WTC11 (cell line): ENCODE results near the gene ASIC2. TPM values are rescaled to one million over a fixed set of nuclear protein-coding genes. Genes with fewer than 3 reads are reported as not detected.

Experiments
- ATAC-seq: fragments of 200-7000 bp; cut with Tn5 transposase; 2 replicates; pipeline ENCODE4 v1.10.0; 2021; ENCODE audit warnings: mild to moderate bottlenecking, moderate library complexity
- CTCF ChIA-PET: fragments of 300-600 bp; sonication (Branson Sonifier 250); formaldehyde crosslinking; loops from one replicate; lab custom pipeline; 2021; ENCODE audit warnings: antibody characterized with exemption; lab: Charles Lee
- POLR2A ChIA-PET: fragments of 350-600 bp; sonication (Branson Sonifier 250); formaldehyde crosslinking; loops from one replicate; lab custom pipeline; 2021; ENCODE audit warnings: antibody characterized with exemption; lab: Charles Lee
- DNase-seq: peaks from one replicate; pipeline ENCODE4 v3.0.0; 2021; ENCODE audit warnings: low spot score
- H3K27ac Mint-ChIP-seq: 2 replicates; pipeline ENCODE4 v1.8.0; 2021; ENCODE audit warnings: mixed read lengths
- H3K27me3 Mint-ChIP-seq: 2 replicates; pipeline ENCODE4 v1.8.0; 2021; ENCODE audit warnings: low read depth, mild to moderate bottlenecking, moderate library complexity, mixed read lengths
- H3K36me3 Mint-ChIP-seq: 2 replicates; pipeline ENCODE4 v1.8.0; 2021; ENCODE audit warnings: mixed read lengths
- H3K4me1 Mint-ChIP-seq: 2 replicates; pipeline ENCODE4 v1.8.0; 2022; ENCODE audit warnings: mixed read lengths
- H3K4me3 Mint-ChIP-seq: 2 replicates; pipeline ENCODE4 v1.8.0; 2021; ENCODE audit warnings: mild to moderate bottlenecking, moderate library complexity, mixed read lengths
- H3K9me3 Mint-ChIP-seq: 2 replicates; pipeline ENCODE4 v1.8.0; 2021; ENCODE audit warnings: mixed read lengths
- AFF4 ChIP-seq: sonication (generic); formaldehyde crosslinking; IDR thresholded peaks from 2 replicates; pipeline ENCODE4 v1.8.1; 2023; ENCODE audit warnings: mild to moderate bottlenecking, missing genetic modification reagents, borderline replicate concordance
- AR ChIP-seq: fragments of 250-450 bp; sonication (Bioruptor Pico); IDR thresholded peaks from 2 replicates; pipeline ENCODE4 v1.9.0; 2021; ENCODE audit warnings: mild to moderate bottlenecking
- ATF1 ChIP-seq: sonication (generic); formaldehyde crosslinking; IDR thresholded peaks from 2 replicates; pipeline ENCODE4 v1.8.1; 2023; ENCODE audit warnings: mild to moderate bottlenecking, moderate library complexity, missing genetic modification reagents
- ATF3 ChIP-seq: sonication (generic); formaldehyde crosslinking; conservative IDR thresholded peaks from 2 replicates; pipeline ENCODE4 v1.8.1; 2022; ENCODE audit warnings: mild to moderate bottlenecking, missing genetic modification reagents
- ESRRA ChIP-seq: sonication (generic); formaldehyde crosslinking; IDR thresholded peaks from 2 replicates; pipeline ENCODE4 v1.8.1; 2022; ENCODE audit warnings: mild to moderate bottlenecking, missing genetic modification reagents, borderline replicate concordance
- ETV6 ChIP-seq: sonication (generic); formaldehyde crosslinking; IDR thresholded peaks from 2 replicates; pipeline ENCODE4 v1.8.1; 2022; ENCODE audit warnings: mild to moderate bottlenecking, missing genetic modification reagents
- FOXP4 ChIP-seq: sonication (generic); formaldehyde crosslinking; IDR thresholded peaks from 2 replicates; pipeline ENCODE4 v1.8.0; 2022; ENCODE audit warnings: mild to moderate bottlenecking, missing genetic modification reagents
- GRHL2 ChIP-seq: fragments of 250-450 bp; sonication (Bioruptor Pico); IDR thresholded peaks from 2 replicates; pipeline ENCODE4 v1.8.0; 2022; ENCODE audit warnings: mild to moderate bottlenecking, moderate library complexity; ENCODE audit not compliant: insufficient replicate concordance, severe bottlenecking
- JAZF1 ChIP-seq: fragments of 250-450 bp; sonication (Bioruptor Pico); IDR thresholded peaks from 2 replicates; pipeline ENCODE4 v1.9.0; 2021; ENCODE audit warnings: moderate library complexity, mild to moderate bottlenecking, inconsistent platforms
- KAT7 ChIP-seq: sonication (generic); formaldehyde crosslinking; IDR thresholded peaks from 2 replicates; pipeline ENCODE4 v1.8.1; 2023; ENCODE audit warnings: missing genetic modification reagents, mild to moderate bottlenecking, borderline replicate concordance
- MAX ChIP-seq: sonication (generic); formaldehyde crosslinking; IDR thresholded peaks from 2 replicates; pipeline ENCODE4 v1.8.0; 2022; ENCODE audit warnings: mild to moderate bottlenecking, missing genetic modification reagents
- NFYB ChIP-seq: sonication (generic); formaldehyde crosslinking; conservative IDR thresholded peaks from 2 replicates; pipeline ENCODE4 v1.8.0; 2022; ENCODE audit warnings: low read depth, missing genetic modification reagents
- NR1H2 ChIP-seq: sonication (generic); formaldehyde crosslinking; IDR thresholded peaks from 2 replicates; pipeline ENCODE4 v1.9.0; 2021; ENCODE audit warnings: mild to moderate bottlenecking, moderate library complexity, missing genetic modification reagents
- TEAD1 ChIP-seq: sonication (generic); formaldehyde crosslinking; IDR thresholded peaks from 2 replicates; pipeline ENCODE4 v1.8.0; 2022; ENCODE audit warnings: mild to moderate bottlenecking, missing genetic modification reagents
- USF2 ChIP-seq: sonication (generic); formaldehyde crosslinking; IDR thresholded peaks from 2 replicates; pipeline ENCODE4 v1.8.1; 2023; ENCODE audit warnings: mild to moderate bottlenecking, missing genetic modification reagents, moderate library complexity
- ZNF121 ChIP-seq: sonication (generic); formaldehyde crosslinking; IDR thresholded peaks from 2 replicates; pipeline ENCODE4 v1.8.0; 2023; ENCODE audit warnings: missing genetic modification reagents
- ZNF219 ChIP-seq: sonication (generic); formaldehyde crosslinking; IDR thresholded peaks from 2 replicates; pipeline ENCODE4 v1.8.0; 2023; ENCODE audit warnings: missing genetic modification reagents, mild to moderate bottlenecking, borderline replicate concordance
- ZNF532 ChIP-seq: fragments of 250-450 bp; sonication (Bioruptor Pico); IDR thresholded peaks from 2 replicates; pipeline ENCODE4 v1.9.0; 2021; ENCODE audit warnings: mild to moderate bottlenecking, borderline replicate concordance
- total RNA-seq: library from RNA; stranded (reverse); gene quantifications from 3 replicates; pipeline ENCODE4 v1.2.3, GENCODE V29; 2021

Gene ASIC2
- total RNA-seq, 1 experiment from 2014 or later = 2.7 TPM

- no peak for TF ChIP-seq AFF4
- TF ChIP-seq, all 79 proteins: peak for 0
Measured at GRCh38 chr17:33126086-33126485, 167.0 kb downstream of the ASIC2 start (continued).

GRCh38 chr17:33125552-33125950 lies 167.5 kb downstream of the ASIC2 start:
- Mint-ChIP-seq H3K4me3 (no peak overlapping the region), H3K4me1 (peaks cover 2% of the 10 kb centered on the region), H3K27me3 (peaks cover 5% of the 10 kb centered on the region), H3K9me3 (no peaks in the 10 kb centered on the region), H3K27ac (no peak overlapping the region), H3K36me3 (no peaks in the 10 kb centered on the region)
- CTCF ChIA-PET = no interaction called here
- POLR2A ChIA-PET = interaction anchor here (0.6 kb wide), 1 partner anchor 573 kb away, joined by 3 read pairs; no protein-coding TSS in a partner anchor
- ATAC-seq (no peak), DNase-seq (no peak)
- TF ChIP-seq NR1H2 (CRISPR knock-in tag) (no peak), MAX (CRISPR knock-in tag) (no peak), USF2 (CRISPR knock-in tag) (no peak), ESRRA (no peak), FOXP4 (CRISPR knock-in tag) (no peak), GRHL2 (CRISPR knock-in tag) (no peak), TEAD1 (CRISPR knock-in tag) (no peak), ZNF121 (CRISPR knock-in tag) (no peak), NFYB (CRISPR knock-in tag) (no peak), ATF1 (CRISPR knock-in tag) (no peak), KAT7 (CRISPR knock-in tag) (no peak)

- Mint-ChIP-seq H3K4me1 (peaks cover 6% of the 10 kb centered on the region), H3K4me3 (no peak overlapping the region), H3K27ac (no peak overlapping the region), H3K36me3 (no peaks in the 10 kb centered on the region), H3K9me3 (no peaks in the 10 kb centered on the region), H3K27me3 (peaks cover 5% of the 10 kb centered on the region)
- POLR2A ChIA-PET = interaction anchor here (0.6 kb wide), 1 partner anchor 574 kb away, joined by 3 read pairs; no protein-coding TSS in a partner anchor
- DNase-seq (no peak), ATAC-seq (no peak)
- CTCF ChIA-PET = no interaction called here
- no peak for TF ChIP-seq JAZF1 (CRISPR knock-in tag)
- TF ChIP-seq ZNF532 (CRISPR knock-in tag) = no peak
- no peak for TF ChIP-seq ZNF219
- TF ChIP-seq AR (CRISPR knock-in tag) = no peak
- no peak for TF ChIP-seq ATF3 (CRISPR knock-in tag)
- no peak for TF ChIP-seq ETV6 (CRISPR knock-in tag)
Measured at GRCh38 chr17:33124871-33125551, 168.1 kb downstream of the ASIC2 start.
